B cell (primary cell): ENCODE results near the gene IER2. TPM values are rescaled to one million over a fixed set of nuclear protein-coding genes. Genes with fewer than 3 reads are reported as not detected.

Experiments used
- ATAC-seq: fragments of 200-7000 bp; cut with Tn5 transposase; one replicate; pipeline ENCODE4 v1.10.0; 2021; ENCODE audit warnings: low read depth, mild to moderate bottlenecking, moderate number of reproducible peaks, moderate library complexity
- CTCF ChIA-PET: fragments of 350-600 bp; sonication (Branson Sonifier 250); formaldehyde crosslinking; loops from one replicate; lab custom pipeline; 2021; ENCODE audit warnings: antibody characterized with exemption, inconsistent platforms; lab: Charles Lee
- POLR2A ChIA-PET: fragments of 350-600 bp; sonication (Branson Sonifier 250); formaldehyde crosslinking; loops from one replicate; lab custom pipeline; 2021; ENCODE audit warnings: antibody characterized with exemption; lab: Charles Lee
- DNase-seq: peaks from one replicate; pipeline ENCODE4 v3.0.0; 2013
- H2AFZ ChIP-seq: 2 replicates; pipeline ENCODE4 v1.6.1; 2012; ENCODE audit warnings: mild to moderate bottlenecking, low read depth, low read length; ENCODE audit not compliant: insufficient read depth, poor library complexity, severe bottlenecking
- H3K27ac ChIP-seq, 2 donors: 1 replicate in 1 of 2; 2 replicates in 1 of 2; pipeline ENCODE4 v1.5.1; 2012 to 2013; ENCODE audit warnings: low read length in 2 of 2, mild to moderate bottlenecking in 2 of 2, moderate library complexity in 1 of 2
- H3K27me3 ChIP-seq, 4 experiments: fragments of 200-600 bp in 1 of 4; sonication (generic) in 1 of 4; replicated peaks in 1 of 4; 1 replicate in 2 of 4; 2 replicates in 2 of 4; pipeline versions ENCODE4 v1.6.1 to v1.7.0; 2013 to 2016; ENCODE audit warnings: low read length in 3 of 4, mild to moderate bottlenecking in 2 of 4, mixed read lengths in 1 of 4, moderate library complexity in 1 of 4; ENCODE audit not compliant: insufficient read depth in 4 of 4, control insufficient read depth in 3 of 4; ENCODE audit errors: control extremely low read depth in 1 of 4
- H3K36me3 ChIP-seq, 2 experiments: replicated peaks in 1 of 2; 1 replicate in 1 of 2; 2 replicates in 1 of 2; pipeline versions ENCODE4 v1.6.1 to v1.7.1; 2013; ENCODE audit warnings: low read length in 1 of 2; ENCODE audit not compliant: insufficient read depth in 2 of 2, control insufficient read depth in 1 of 2; ENCODE audit errors: control extremely low read depth in 1 of 2, extremely low read depth in 1 of 2
- H3K4me1 ChIP-seq, 2 donors: fragments of 200-600 bp in 1 of 2; sonication (generic) in 1 of 2; 1 replicate in 1 of 2; 2 replicates in 1 of 2; pipeline versions ENCODE4 v1.5.1 to v1.6.1; 2013 to 2017; ENCODE audit warnings: low read length in 2 of 2; ENCODE audit not compliant: control insufficient read depth in 2 of 2, insufficient read depth in 2 of 2
- H3K4me2 ChIP-seq: replicated peaks from 2 replicates; pipeline ENCODE3; 2012; ENCODE audit warnings: mild to moderate bottlenecking, low read depth, low read length; ENCODE audit not compliant: poor library complexity, severe bottlenecking
- H3K4me3 ChIP-seq, 5 experiments: fragments of 200-600 bp in 1 of 5; sonication (generic) in 1 of 5; 1 replicate in 3 of 5; 2 replicates in 2 of 5; pipeline versions ENCODE4 v1.5.1 to v1.7.0; 2011 to 2016; ENCODE audit warnings: low read length in 4 of 5, mild to moderate bottlenecking in 4 of 5, low read depth in 2 of 5, control low read depth in 1 of 5, moderate library complexity in 1 of 5; ENCODE audit not compliant: insufficient read depth in 1 of 5; ENCODE audit errors: control extremely low read depth in 1 of 5, extremely low read depth in 1 of 5
- H3K79me2 ChIP-seq: fragments of 200-600 bp; sonication (generic); one replicate; pipeline ENCODE4 v1.6.0; 2016; ENCODE audit warnings: low read length; ENCODE audit not compliant: control insufficient read depth, insufficient read depth
- H3K9ac ChIP-seq: fragments of 200-600 bp; sonication (generic); 2 replicates; pipeline ENCODE4 v1.6.1; 2017; ENCODE audit warnings: mild to moderate bottlenecking, low read length, moderate library complexity
- H3K9me3 ChIP-seq, 3 donors: one replicate each; pipeline versions ENCODE4 v1.6.1 to v1.7.1; 2013; ENCODE audit warnings: low read length in 2 of 3; ENCODE audit not compliant: control insufficient read depth in 2 of 3, insufficient read depth in 1 of 3; ENCODE audit errors: control extremely low read depth in 1 of 3
- H4K20me1 ChIP-seq: 2 replicates; pipeline ENCODE4 v1.6.0; 2012; ENCODE audit warnings: mild to moderate bottlenecking, low read length; ENCODE audit not compliant: insufficient read depth, control insufficient read depth, poor library complexity, severe bottlenecking
- H3K27ac Mint-ChIP-seq: one replicate; pipeline ENCODE4 v1.8.0; 2021; ENCODE audit warnings: mixed read lengths
- H3K27me3 Mint-ChIP-seq: one replicate; pipeline ENCODE4 v1.8.0; 2021; ENCODE audit warnings: mixed read lengths
- H3K4me1 Mint-ChIP-seq: one replicate; pipeline ENCODE4 v1.8.0; 2021; ENCODE audit warnings: mixed read lengths
- H3K4me3 Mint-ChIP-seq: one replicate; pipeline ENCODE4 v1.8.0; 2021; ENCODE audit warnings: mixed read lengths
- H3K9me3 Mint-ChIP-seq: one replicate; pipeline ENCODE4 v1.8.0; 2022; ENCODE audit warnings: mixed read lengths; ENCODE audit not compliant: insufficient read depth
- EZH2 ChIP-seq: IDR thresholded peaks from 2 replicates; pipeline ENCODE4 v1.6.1; 2012; ENCODE audit warnings: borderline replicate concordance, low read depth, mild to moderate bottlenecking, moderate library complexity, low read length; ENCODE audit not compliant: insufficient read depth, poor library complexity, severe bottlenecking
- WGBS: methylation state at CpG from one replicate; pipeline ENCODE4 v1.1.5; 2013; ENCODE audit warnings: missing lambda C conversion rate; ENCODE audit not compliant: insufficient coverage; 5-methylcytosine and 5-hydroxymethylcytosine counted together
- intact Hi-C: fragments of 100-400 bp; cut with micrococcal nuclease; formaldehyde crosslinking; loops from one replicate; pipeline ENCODE4 v1.10.0; 2022
- polyA plus RNA-seq: library from polyadenylated mRNA; depleted of rRNA; stranded (reverse); fragments of >200 nt; gene quantifications from 2 replicates; pipeline ENCODE4 v1.2.3, GENCODE V29; 2012
- total RNA-seq, 2 donors: library from RNA; stranded (reverse); fragments of 120-200 nt in 1 of 2; gene quantifications; 1 replicate in 1 of 2; 2 replicates in 1 of 2; pipeline versions ENCODE4 v1.2.3 to v1.2.4, GENCODE V29; 2013 to 2022
- TF ChIP-seq, protein P1 (sequence below): fragments of 200-600 bp; IDR thresholded peaks from one replicate; pipeline ENCODE4 v1.8.0; 2022; ENCODE audit warnings: antibody characterized with exemption, mild to moderate bottlenecking

The IER2 gene
- total and polyA plus RNA-seq, 2 donors (not counting 1 experiment from before 2014, with no cell fraction given), result 189 to 2,152 TPM

DNA sequence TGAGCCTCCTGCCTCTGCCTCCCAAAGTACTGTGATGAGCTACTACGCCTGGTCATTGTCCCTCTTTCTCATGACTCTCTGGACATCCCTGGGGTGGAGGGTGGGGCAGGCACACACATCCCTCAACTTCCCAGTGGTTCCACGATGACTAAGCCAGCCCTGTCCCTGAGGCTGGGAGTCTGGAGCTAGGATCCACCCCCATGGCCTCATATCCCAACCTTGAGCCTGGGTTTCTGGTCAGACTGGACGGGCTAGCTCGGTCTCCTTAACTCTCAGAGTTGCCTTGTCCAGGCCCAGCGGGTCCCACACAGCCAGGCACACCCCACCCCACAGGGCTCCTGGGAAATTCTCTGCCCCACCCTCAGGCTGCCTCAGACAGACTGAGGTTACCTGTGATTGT is 19.6 kb downstream of the IER2 start:
- H2AFZ ChIP-seq, result no peak overlapping the region

DNA sequence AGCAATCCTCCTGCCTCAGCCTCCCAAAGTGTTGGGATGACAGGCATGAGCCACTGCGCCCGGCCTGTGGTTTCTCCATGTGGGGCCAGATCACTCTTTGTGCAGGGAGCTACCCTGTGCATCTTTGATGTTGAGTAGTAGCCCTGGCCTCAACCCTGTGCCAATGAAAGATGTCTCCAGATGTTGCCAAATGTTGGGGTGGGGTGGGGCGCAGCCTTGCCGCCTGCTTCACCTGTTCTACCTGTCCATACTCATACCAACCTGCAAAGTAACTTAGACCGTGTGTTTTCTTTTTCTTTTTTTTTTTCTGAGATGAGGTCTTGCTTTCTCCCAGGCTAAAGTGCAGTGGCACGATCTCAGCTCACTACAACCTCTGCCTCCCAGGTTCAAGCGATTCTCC is 20.9 kb downstream of the IER2 start:
- no peak overlapping the region for H2AFZ ChIP-seq
- intact Hi-C loops, result no loop called here
- peaks cover 46% of the 10 kb centered on the region for H3K79me2 ChIP-seq
- WGBS, result 100% methylated on average over 4 of the region's 7 CpGs
- no peaks in the 10 kb centered on the region for H3K27me3 ChIP-seq
- DNase-seq (no peak), ATAC-seq (no peak)
- H3K4me1 Mint-ChIP-seq, result peaks cover 64% of the 10 kb centered on the region
- no peaks in the 10 kb centered on the region for H3K36me3 ChIP-seq
- H3K27me3 Mint-ChIP-seq, result no peaks in the 10 kb centered on the region
- no peak for TF ChIP-seq EZH2
- TF ChIP-seq, protein P1, sequence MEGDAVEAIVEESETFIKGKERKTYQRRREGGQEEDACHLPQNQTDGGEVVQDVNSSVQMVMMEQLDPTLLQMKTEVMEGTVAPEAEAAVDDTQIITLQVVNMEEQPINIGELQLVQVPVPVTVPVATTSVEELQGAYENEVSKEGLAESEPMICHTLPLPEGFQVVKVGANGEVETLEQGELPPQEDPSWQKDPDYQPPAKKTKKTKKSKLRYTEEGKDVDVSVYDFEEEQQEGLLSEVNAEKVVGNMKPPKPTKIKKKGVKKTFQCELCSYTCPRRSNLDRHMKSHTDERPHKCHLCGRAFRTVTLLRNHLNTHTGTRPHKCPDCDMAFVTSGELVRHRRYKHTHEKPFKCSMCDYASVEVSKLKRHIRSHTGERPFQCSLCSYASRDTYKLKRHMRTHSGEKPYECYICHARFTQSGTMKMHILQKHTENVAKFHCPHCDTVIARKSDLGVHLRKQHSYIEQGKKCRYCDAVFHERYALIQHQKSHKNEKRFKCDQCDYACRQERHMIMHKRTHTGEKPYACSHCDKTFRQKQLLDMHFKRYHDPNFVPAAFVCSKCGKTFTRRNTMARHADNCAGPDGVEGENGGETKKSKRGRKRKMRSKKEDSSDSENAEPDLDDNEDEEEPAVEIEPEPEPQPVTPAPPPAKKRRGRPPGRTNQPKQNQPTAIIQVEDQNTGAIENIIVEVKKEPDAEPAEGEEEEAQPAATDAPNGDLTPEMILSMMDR, result no peak
- no peak overlapping the region for H3K4me3 ChIP-seq
- peak overlapping the region; percentile 14 for H3K4me3 Mint-ChIP-seq
- CTCF ChIA-PET, result interaction anchor here (1.0 to 12.6 kb wide), 4 partner anchors 15 to 31 kb away, joined by 3 to 154 read pairs (median 18); no protein-coding TSS in a partner anchor
- no peak overlapping the region for H3K9ac ChIP-seq
- H4K20me1 ChIP-seq, result no peaks in the 10 kb centered on the region
- peaks cover 71 to 87% of the 10 kb centered on the region in 2 donors for H3K4me1 ChIP-seq
- H3K27ac ChIP-seq, result peak overlapping the region; percentile 72 to 87
- POLR2A ChIA-PET, result interaction anchor here (1.0 to 6.0 kb wide), 5 partner anchors 9 to 39 kb away, joined by 3 to 116 read pairs (median 5); no protein-coding TSS in a partner anchor
- peak overlapping the region; percentile 79 for H3K27ac Mint-ChIP-seq
- H3K9me3 Mint-ChIP-seq, result no peaks in the 10 kb centered on the region
- no peaks in the 10 kb centered on the region for H3K9me3 ChIP-seq
- peak overlapping the region; percentile 14 for H3K4me2 ChIP-seq

More for the DNA sequence above, 19.6 kb downstream of the IER2 start:
- no peak for TF ChIP-seq EZH2
- TF ChIP-seq, protein P1, result no peak
- no peaks in the 10 kb centered on the region for H3K27me3 ChIP-seq
- no peak overlapping the region for H3K9ac ChIP-seq
- DNase-seq (no peak), ATAC-seq (no peak)
- H4K20me1 ChIP-seq, result no peaks in the 10 kb centered on the region
- Mint-ChIP-seq H3K4me3 (peak overlapping the region; percentile 93), H3K9me3 (no peaks in the 10 kb centered on the region), H3K27me3 (no peaks in the 10 kb centered on the region), H3K4me1 (peaks cover 75% of the 10 kb centered on the region), H3K27ac (peak overlapping the region; percentile 100)
- ChIA-PET POLR2A (interaction anchor here (0.8 to 6.0 kb wide), 5 partner anchors 8 to 25 kb away, joined by 5 to 116 read pairs (median 10); no protein-coding TSS in a partner anchor), CTCF (interaction anchor here (0.9 to 12.6 kb wide), 7 partner anchors 12 to 105 kb away, joined by 3 to 154 read pairs (median 13); no protein-coding TSS in a partner anchor)
- H3K27ac ChIP-seq, result peak overlapping the region; percentile 87 to 94
- no peaks in the 10 kb centered on the region for H3K9me3 ChIP-seq
- no peak overlapping the region for H3K4me3 ChIP-seq
- peaks cover 81 to 94% of the 10 kb centered on the region in 2 donors for H3K4me1 ChIP-seq
- H3K36me3 ChIP-seq, result no peaks in the 10 kb centered on the region
- peak overlapping the region; percentile 93 for H3K4me2 ChIP-seq
- intact Hi-C loops, result no loop called here
- WGBS, result 100% methylated on average over 2 of the region's 5 CpGs
- H3K79me2 ChIP-seq, result peaks cover 43% of the 10 kb centered on the region
